UCSD-AML1 (cell line): ENCODE data around the gene TRANK1.
"Not testable (repeated sequence)": the region's sequence is repeated elsewhere in the genome, so short reads cannot be mapped to it uniquely, and the experiment has no call there.

Source experiments
- DNase-seq: peaks from one replicate; lab custom pipeline; 2025; ENCODE audit not compliant: unreplicated experiment; lab: John Stamatoyannopoulos, UW

Gene TRANK1

DNA sequence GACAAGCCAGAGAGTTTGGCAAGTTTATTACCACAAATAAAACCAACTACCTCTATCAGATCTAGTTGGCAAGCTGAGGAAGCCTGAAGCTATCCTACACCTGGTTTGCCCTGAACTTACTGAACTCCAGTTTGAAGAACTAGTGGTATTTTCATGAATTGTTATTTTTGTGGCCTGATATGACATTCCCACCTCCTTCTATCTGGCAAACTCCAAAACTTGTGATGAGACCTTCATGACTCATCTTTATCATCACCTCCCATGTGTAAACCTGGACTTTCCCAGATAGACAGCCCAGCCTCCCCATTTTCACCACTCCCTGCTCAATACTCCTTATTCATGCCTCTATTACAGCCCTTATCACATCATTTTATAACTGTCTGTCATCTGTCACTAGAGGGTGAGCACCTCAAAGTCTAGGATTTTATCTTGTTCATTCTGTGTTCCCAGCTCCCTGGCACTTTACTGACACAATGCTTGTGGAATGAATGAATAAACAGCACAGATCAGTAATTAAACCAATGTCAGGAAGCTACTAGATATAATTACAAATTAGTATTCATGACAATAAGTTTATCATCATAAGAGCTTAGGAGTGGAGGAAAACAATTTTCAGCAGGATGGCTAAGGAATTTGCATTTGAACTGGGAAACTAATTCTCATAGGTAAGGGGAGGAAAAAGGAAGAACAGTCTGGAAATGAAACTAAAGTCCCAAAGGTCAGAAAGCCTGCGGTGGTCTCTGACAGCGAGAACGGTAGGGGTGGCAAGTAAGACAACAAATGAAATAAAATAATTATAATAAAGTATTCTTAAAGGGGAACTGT, 13.2 kb upstream of the TRANK1 start:
- DNase-seq = no peak

GRCh38 chr3:36957063-36957462, 12.2 kb upstream of the TRANK1 start:
- DNase-seq = no peak

GRCh38 chr3:36956155-36956554, 11.3 kb upstream of the TRANK1 start:
- no peak for DNase-seq

DNA sequence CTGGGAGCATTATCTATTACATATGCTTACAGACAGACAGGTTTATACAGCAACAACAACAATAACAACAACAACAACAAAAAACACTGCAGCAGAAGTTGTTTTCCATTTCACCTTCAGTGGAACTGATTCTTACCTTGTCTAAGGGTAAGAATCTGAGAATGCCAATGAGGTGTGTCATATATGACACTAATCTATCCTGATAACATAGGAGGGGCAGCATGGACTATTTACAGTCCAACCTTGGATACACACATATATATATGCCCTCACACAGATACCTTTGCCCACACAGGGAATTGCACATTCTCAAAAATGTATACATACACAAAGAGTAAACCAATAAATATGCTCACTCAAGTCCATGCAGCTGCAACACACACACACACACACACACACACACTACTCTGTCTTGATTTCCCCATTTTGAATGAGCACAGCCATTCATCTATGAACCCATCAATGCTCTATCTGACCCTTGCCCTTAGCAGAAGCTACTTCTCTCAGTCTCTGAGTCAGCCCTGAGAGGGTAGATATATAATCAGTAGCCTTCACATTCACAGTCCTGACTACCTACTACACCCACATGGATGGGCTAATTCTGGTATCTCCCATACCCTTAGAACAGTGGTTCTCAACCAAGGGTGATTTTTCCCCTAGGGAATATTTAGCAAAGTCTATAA, 9.7 kb upstream of the TRANK1 start:
- DNase-seq = no peak

- DNase-seq = not testable (repeated sequence)
Measured at GRCh38 chr3:36947814-36948213, 3.0 kb upstream of the TRANK1 start.

- no peak for DNase-seq
Measured at GRCh38 chr3:36945333-36945980, 603 bp upstream of the TRANK1 start.

- peak; percentile 52 for DNase-seq
Measured at GRCh38 chr3:36944012-36944640, 728 bp downstream of the TRANK1 start.

- no peak for DNase-seq
Measured at GRCh38 chr3:36943601-36944000, 1.3 kb downstream of the TRANK1 start.

DNA sequence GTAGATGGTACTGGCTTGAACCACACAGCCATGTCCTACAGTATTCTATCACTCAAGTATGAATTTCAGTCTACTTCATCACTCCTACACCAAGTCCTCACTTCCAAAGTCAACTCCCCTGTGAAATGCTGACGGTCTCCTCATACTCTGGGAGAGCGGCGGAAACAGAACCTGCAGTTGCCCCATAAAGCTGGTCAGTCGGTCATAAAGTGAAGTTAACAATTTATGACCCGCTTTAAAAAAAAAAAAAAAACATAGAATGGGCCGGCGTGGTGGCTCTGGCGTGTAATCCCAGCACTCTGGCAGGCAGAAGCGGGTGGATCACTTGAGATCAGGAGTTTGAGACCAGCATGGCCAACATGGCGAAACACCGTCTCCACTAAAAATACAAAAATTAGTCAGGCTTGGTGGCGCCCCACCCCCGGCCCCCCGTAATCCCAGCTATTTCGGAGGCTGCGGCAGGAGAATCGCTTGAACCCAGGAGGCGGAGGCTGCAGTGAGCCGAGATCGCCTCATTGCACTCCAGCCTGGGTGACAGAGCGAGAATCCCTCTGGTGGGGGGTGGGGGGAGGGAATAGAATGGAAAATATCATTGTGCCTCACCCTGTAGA, 2.1 kb downstream of the TRANK1 start:
- DNase-seq = no peak

DNA sequence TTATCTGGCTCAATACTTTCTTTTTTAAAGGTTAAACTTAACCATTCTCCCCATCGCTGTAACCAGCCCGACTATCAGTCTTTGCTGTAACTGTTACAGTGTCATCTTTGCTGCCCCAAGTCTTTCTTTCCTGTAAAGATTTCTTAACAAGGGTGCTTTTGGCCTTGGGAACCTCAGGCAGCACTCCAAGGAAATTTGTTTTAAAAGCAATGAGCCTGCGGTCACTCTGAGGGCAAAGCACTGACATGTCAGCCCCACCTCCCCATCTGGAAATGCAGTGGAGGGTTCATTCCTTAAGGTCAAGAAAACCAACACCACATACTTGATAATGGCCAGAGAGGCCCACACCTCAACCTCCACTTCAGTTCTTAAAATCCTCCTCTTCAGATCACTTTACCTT, 3.2 kb downstream of the TRANK1 start:
- no peak for DNase-seq

DNA sequence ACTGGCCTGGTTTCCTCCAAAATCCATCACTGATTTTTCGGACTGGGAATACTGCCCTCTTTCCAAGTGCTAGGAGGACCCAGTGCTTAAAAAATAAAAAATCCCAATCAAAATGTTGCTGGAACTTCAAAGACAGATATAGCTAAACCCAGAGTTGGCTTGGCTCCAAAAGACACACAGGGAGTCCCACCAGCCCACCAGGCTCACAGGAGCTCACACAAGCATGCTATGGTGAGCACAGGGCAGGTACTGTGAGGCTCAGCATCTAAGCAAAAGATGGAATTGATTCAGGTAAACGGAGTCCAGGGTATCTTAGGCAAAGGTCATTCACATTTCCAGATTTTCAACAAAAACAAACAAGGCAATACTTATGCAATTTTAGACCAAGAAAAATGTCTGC, 3.7 kb downstream of the TRANK1 start:
- DNase-seq = no peak

DNA sequence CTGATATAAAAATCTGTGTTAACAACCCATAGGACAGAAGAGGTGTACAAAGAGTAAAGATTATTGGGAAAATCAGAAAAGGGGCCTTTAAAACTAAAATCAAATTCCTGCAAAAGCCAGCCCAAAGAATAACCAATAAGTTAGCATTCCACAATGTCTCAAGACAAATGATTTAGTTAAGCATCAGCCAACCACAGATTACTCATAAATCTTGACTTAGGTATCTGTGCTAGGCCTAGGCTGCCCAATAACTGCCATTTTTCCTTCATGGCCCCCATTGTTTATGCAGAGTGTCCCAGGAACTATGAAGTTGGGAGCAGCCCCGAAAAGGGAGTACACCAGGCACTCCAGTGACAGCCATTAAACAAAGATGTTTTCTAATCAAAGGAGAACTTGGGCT, 7.4 kb downstream of the TRANK1 start:
- DNase-seq = no peak

DNA sequence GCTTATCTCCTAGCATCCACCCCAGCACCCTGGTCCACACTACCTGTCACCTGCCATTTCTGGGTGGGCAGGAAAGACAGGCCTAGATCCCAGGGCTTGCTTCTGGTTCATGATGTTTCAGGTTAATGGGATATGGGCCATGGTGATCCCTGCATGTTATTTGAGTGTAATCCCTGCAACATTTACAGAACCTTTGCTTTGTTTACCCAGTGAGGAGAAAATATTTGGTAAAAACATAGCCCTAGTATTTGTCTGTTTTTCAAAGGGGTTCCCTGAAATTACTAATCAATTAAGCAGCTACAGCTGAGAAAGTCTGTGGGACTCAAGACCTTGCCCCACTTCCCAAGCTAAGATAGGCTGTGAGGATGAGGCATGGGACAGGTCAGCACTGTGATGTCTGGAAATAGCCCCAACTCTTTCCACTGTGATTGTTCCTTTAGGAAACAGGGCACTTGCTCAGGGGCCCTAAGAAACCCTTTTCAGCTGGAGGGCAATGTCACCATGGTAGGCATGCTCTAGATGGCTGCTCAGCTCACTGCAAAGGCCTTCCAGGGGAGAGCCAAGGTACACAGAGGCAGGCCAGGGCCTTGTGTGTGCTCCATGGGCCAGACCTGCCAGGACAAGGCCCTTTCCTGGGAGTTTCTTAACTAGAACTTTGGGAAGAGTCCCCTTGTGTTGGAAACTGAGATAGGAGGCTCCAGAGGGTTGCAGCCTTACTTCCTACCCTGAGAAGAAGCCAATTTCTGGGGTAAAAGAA, 11.1 kb downstream of the TRANK1 start:
- no peak for DNase-seq

- not testable (repeated sequence) for DNase-seq
Measured at GRCh38 chr3:36931424-36931823, 13.4 kb downstream of the TRANK1 start.

DNA sequence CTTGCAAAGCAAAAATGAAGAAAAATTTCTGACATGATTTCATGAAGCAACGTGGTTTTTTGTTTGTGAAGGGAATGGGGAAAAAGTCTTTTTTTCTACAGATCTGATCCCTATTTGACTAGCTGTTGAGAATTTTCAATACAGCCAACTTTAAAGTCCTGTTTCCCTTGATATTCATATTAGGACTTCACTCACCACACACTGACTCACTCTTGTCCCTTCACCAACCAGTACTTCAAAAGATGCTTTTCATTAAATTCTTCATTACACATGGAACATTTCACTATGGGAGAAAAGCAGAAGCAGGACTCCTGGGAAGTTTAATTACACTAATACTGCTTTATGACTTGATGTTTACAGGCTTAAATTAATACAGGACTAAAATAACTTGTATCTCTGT, 16.6 kb downstream of the TRANK1 start:
- no peak for DNase-seq

GRCh38 chr3:36926292-36926897, 18.5 kb downstream of the TRANK1 start:
- DNase-seq = no peak

DNA sequence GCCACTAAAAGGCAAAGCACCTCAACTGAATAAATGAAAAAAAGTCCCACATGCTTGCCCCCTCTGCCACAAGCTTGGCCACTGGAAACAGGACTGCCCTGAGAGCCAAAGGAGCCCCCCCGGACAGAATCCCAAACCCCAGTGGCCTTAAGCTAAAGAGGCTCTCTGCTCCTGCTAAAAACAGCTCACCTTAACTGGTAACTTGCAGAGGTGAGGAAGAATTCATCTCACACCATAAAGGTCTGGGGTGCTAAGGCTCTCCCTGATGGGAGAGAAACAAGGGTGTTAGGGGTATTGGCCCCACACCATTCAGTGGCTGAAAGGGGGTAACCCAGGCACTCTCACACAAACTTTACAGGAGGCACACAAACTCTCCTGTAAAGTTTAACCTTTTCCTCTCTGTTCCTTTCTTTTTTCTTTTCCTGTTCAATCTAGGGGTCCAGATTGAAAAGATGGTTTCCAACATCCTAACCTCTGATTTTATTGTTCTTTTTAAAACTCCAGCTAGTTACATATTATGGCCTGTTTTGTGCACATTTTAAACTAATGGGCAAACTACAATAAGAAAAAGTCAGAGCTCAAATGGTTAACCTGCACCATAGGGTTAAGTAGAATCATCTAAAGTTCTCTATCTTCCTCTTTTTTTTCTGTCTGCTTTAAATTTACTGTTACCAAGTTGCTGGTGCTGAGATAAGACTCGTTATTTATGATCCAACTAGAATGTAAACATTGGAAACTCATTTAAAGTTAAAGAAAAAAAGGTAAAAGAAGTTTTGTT, 19.9 kb downstream of the TRANK1 start:
- DNase-seq = no peak

GRCh38 chr3:36923981-36924743, 20.7 kb downstream of the TRANK1 start:
- DNase-seq = no peak
